Ishikawa (cell line): Measurements from ENCODE around the gene GCAT.

ENCODE experiments used
- CEBPB ChIP-seq: IDR thresholded peaks from 2 replicates; pipeline ENCODE4 v1.6.1; 2012
- CREB1 ChIP-seq: IDR thresholded peaks from 2 replicates; pipeline ENCODE4 v1.6.1; 2012; ENCODE audit warnings: low read depth
- EGR1 ChIP-seq: IDR thresholded peaks from 2 replicates; pipeline ENCODE4 v1.6.1; 2012
- RAD21 ChIP-seq: IDR thresholded peaks from 2 replicates; pipeline ENCODE4 v1.6.1; 2012; ENCODE audit warnings: low read depth
- REST ChIP-seq: IDR thresholded peaks from 2 replicates; pipeline ENCODE4 v1.6.1; 2012; ENCODE audit warnings: low read depth, mild to moderate bottlenecking

GRCh38 chr22:37765953-37766576 is 41.7 kb upstream of the GCAT start:
- TF ChIP-seq REST (no peak), CEBPB (no peak), RAD21 (peak; percentile 6; the same call in 1 of the 2 replicates), CREB1 (no peak), EGR1 (no peak)
